ENCODE results near the gene CAPZB.

CAPZB gene

GRCh38 chr1:19412654-19413053 lies 72.7 kb downstream of the CAPZB start:
- H3K27ac ChIP-seq, result no peak overlapping the region

GRCh38 chr1:19411612-19412011 lies 73.7 kb downstream of the CAPZB start:
- no peak for DNase-seq (ENCODE audit: low read depth, low spot score)
- no peak overlapping the region for H3K27ac ChIP-seq

More at GRCh38 chr1:19412654-19413053, 72.7 kb downstream of the CAPZB start:
- no peak for DNase-seq (ENCODE audit: low read depth, low spot score)

- no peak overlapping the region for H3K27ac ChIP-seq
- DNase-seq (ENCODE audit: low read depth, low spot score), result no peak
Measured at GRCh38 chr1:19410393-19410792, 74.9 kb downstream of the CAPZB start.

- no peak overlapping the region for H3K27ac ChIP-seq
- DNase-seq (ENCODE audit: low read depth, low spot score), result no peak
Measured at GRCh38 chr1:19409477-19410341, 75.6 kb downstream of the CAPZB start.

- no peak overlapping the region for H3K27ac ChIP-seq
- no peak for DNase-seq (ENCODE audit: low read depth, low spot score)
Measured at GRCh38 chr1:19407494-19408096, 77.7 kb downstream of the CAPZB start.

GRCh38 chr1:19406680-19407079 lies 78.7 kb downstream of the CAPZB start:
- H3K27ac ChIP-seq, result no peak overlapping the region
- DNase-seq (ENCODE audit: low read depth, low spot score), result no peak

GRCh38 chr1:19405761-19406487 lies 79.4 kb downstream of the CAPZB start:
- no peak for DNase-seq (ENCODE audit: low read depth, low spot score)
- no peak overlapping the region for H3K27ac ChIP-seq

GRCh38 chr1:19405195-19405760 lies 80.1 kb downstream of the CAPZB start:
- DNase-seq (ENCODE audit: low read depth, low spot score), result no peak
- H3K27ac ChIP-seq, result no peak overlapping the region

- H3K27ac ChIP-seq, result no peak overlapping the region
- no peak for DNase-seq (ENCODE audit: low read depth, low spot score)
Measured at GRCh38 chr1:19404748-19405147, 80.6 kb downstream of the CAPZB start.

GRCh38 chr1:19403256-19403655 lies 82.1 kb downstream of the CAPZB start:
- no peak overlapping the region for H3K27ac ChIP-seq
- DNase-seq (ENCODE audit: low read depth, low spot score), result no peak

- DNase-seq (ENCODE audit: low read depth, low spot score), result no peak
Measured at GRCh38 chr1:19402031-19402813, 83.1 kb downstream of the CAPZB start.

GRCh38 chr1:19401535-19401889 lies 83.8 kb downstream of the CAPZB start:
- H3K27ac ChIP-seq, result no peak overlapping the region
- no peak for DNase-seq (ENCODE audit: low read depth, low spot score)

More at GRCh38 chr1:19402031-19402813, 83.1 kb downstream of the CAPZB start:
- H3K27ac ChIP-seq, result no peak overlapping the region

GRCh38 chr1:19400875-19401534 lies 84.3 kb downstream of the CAPZB start:
- H3K27ac ChIP-seq, result no peak overlapping the region
- DNase-seq (ENCODE audit: low read depth, low spot score), result no peak

- DNase-seq (ENCODE audit: low read depth, low spot score), result no peak
- no peak overlapping the region for H3K27ac ChIP-seq
Measured at GRCh38 chr1:19400192-19400611, 85.1 kb downstream of the CAPZB start.

GRCh38 chr1:19398309-19398760 lies 87.0 kb downstream of the CAPZB start:
- DNase-seq (ENCODE audit: low read depth, low spot score), result peak; percentile 8
- no peak overlapping the region for H3K27ac ChIP-seq

- DNase-seq (ENCODE audit: low read depth, low spot score), result no peak
- H3K27ac ChIP-seq, result no peak overlapping the region
Measured at GRCh38 chr1:19397217-19397945, 88.0 kb downstream of the CAPZB start.

GRCh38 chr1:19396280-19396679 lies 89.1 kb downstream of the CAPZB start:
- H3K27ac ChIP-seq, result no peak overlapping the region

GRCh38 chr1:19395678-19396192 lies 89.6 kb downstream of the CAPZB start:
- DNase-seq (ENCODE audit: low read depth, low spot score), result peak; percentile 5
- peak overlapping the region; percentile 17 for H3K27ac ChIP-seq

More at GRCh38 chr1:19396280-19396679, 89.1 kb downstream of the CAPZB start:
- no peak for DNase-seq (ENCODE audit: low read depth, low spot score)

Measured in epithelial cell of prostate (primary cell).